ENCODE measurements around the gene MT1H.
A peak's percentile ranks its signal among the peaks of the same experiment; 100 is the strongest.
"Not testable (repeated sequence)": the region's sequence is repeated elsewhere in the genome, so short reads cannot be mapped to it uniquely, and the experiment has no call there.

MT1H gene

GRCh38 chr16:56684926-56685590 lies 15.4 kb downstream of the MT1H start:
- DNase-seq, result no peak

GRCh38 chr16:56686758-56687157 lies 17.1 kb downstream of the MT1H start:
- DNase-seq, result no peak

- DNase-seq, result no peak
Measured at GRCh38 chr16:56688762-56689161, 19.1 kb downstream of the MT1H start.

- DNase-seq, result no peak
Measured at GRCh38 chr16:56689171-56689570, 19.6 kb downstream of the MT1H start.

GRCh38 chr16:56690420-56691122 lies 21.0 kb downstream of the MT1H start:
- DNase-seq, result no peak

GRCh38 chr16:56691885-56692284 lies 22.3 kb downstream of the MT1H start:
- DNase-seq, result peak; percentile 67

- DNase-seq, result no peak
Measured at GRCh38 chr16:56695246-56695645, 25.6 kb downstream of the MT1H start.

GRCh38 chr16:56697456-56698155 lies 28.0 kb downstream of the MT1H start:
- DNase-seq, result no peak

GRCh38 chr16:56700195-56700594 lies 30.6 kb downstream of the MT1H start:
- DNase-seq, result no peak

- DNase-seq, result no peak
Measured at GRCh38 chr16:56700631-56701030, 31.0 kb downstream of the MT1H start.

- no peak for DNase-seq
Measured at GRCh38 chr16:56701534-56701933, 31.9 kb downstream of the MT1H start.

GRCh38 chr16:56702836-56703235 lies 33.2 kb downstream of the MT1H start:
- DNase-seq, result no peak

GRCh38 chr16:56708525-56709442 lies 39.2 kb downstream of the MT1H start:
- no peak for DNase-seq

GRCh38 chr16:56709443-56710040 lies 39.9 kb downstream of the MT1H start:
- no peak for DNase-seq

- no peak for DNase-seq
Measured at GRCh38 chr16:56710181-56710737, 40.6 kb downstream of the MT1H start.

- DNase-seq, result no peak
Measured at GRCh38 chr16:56711862-56712261, 42.2 kb downstream of the MT1H start.

- DNase-seq, result no peak
Measured at GRCh38 chr16:56713794-56714193, 44.2 kb downstream of the MT1H start.

- no peak for DNase-seq
Measured at GRCh38 chr16:56715126-56715525, 45.5 kb downstream of the MT1H start.

- no peak for DNase-seq
Measured at GRCh38 chr16:56716761-56717160, 47.1 kb downstream of the MT1H start.

- DNase-seq, result not testable (repeated sequence)
Measured at GRCh38 chr16:56717532-56717931, 47.9 kb downstream of the MT1H start.

All from inflammatory macrophage treated with lipopolysaccharide for 4 hours (primary cell).